Hepatocyte (in vitro differentiated cells): ENCODE data around the gene ASIP.

Experiments
- EZH2 ChIP-seq: fragments of 200-600 bp; sonication (generic); IDR thresholded peaks from 2 replicates; pipeline ENCODE4 v1.6.1; 2016; ENCODE audit warnings: antibody characterized with exemption, mild to moderate bottlenecking, borderline replicate concordance
- EZH2phosphoT487 ChIP-seq: fragments of 200-600 bp; sonication (generic); IDR thresholded peaks from one replicate; pipeline ENCODE4 v1.6.1; 2018; ENCODE audit warnings: antibody characterized with exemption, mild to moderate bottlenecking, low read depth, moderate library complexity; ENCODE audit not compliant: unreplicated experiment, severe bottlenecking
- TF ChIP-seq, protein P1 (sequence below): fragments of 200-600 bp; sonication (generic); IDR thresholded peaks from 2 replicates; pipeline ENCODE4 v1.5.1; 2016; ENCODE audit warnings: antibody characterized with exemption, mild to moderate bottlenecking; ENCODE audit not compliant: poor library complexity

DNA sequence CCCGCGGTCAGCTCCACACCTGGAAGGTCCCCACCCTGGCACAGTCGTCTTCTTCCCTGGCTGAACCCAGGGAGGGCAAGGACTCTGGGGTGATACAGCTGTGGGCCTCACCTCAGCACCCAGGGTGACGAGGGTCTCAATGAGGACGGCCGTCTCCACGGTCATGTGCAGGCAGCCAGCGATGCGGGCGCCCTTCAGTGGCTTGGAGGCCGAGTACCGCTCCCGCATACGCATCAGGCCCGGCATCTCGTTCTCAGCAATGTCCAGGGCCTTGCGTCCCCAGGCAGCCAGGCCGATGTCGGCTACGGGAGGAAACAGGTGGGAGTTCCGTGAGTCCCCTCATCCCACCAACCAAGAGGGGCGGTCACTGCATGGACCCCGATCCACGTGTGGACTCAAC, 54.1 kb downstream of the ASIP start:
- TF ChIP-seq, protein P1, sequence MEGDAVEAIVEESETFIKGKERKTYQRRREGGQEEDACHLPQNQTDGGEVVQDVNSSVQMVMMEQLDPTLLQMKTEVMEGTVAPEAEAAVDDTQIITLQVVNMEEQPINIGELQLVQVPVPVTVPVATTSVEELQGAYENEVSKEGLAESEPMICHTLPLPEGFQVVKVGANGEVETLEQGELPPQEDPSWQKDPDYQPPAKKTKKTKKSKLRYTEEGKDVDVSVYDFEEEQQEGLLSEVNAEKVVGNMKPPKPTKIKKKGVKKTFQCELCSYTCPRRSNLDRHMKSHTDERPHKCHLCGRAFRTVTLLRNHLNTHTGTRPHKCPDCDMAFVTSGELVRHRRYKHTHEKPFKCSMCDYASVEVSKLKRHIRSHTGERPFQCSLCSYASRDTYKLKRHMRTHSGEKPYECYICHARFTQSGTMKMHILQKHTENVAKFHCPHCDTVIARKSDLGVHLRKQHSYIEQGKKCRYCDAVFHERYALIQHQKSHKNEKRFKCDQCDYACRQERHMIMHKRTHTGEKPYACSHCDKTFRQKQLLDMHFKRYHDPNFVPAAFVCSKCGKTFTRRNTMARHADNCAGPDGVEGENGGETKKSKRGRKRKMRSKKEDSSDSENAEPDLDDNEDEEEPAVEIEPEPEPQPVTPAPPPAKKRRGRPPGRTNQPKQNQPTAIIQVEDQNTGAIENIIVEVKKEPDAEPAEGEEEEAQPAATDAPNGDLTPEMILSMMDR = no peak
- TF ChIP-seq EZH2 (no peak), EZH2phosphoT487 (no peak)
